Measurements from ENCODE around the gene FCER2.

Gene FCER2

GRCh38 chr19:7718668-7719067 lies 16.7 kb upstream of the FCER2 start:
- Histone ChIP-seq H3K9me3 (replicated peaks; ENCODE audit: insufficient read depth, low read length) (no peaks in the 10 kb centered on the region), H3K27ac (ENCODE audit: low read length) (no peak overlapping the region), H3F3A (ENCODE audit: insufficient read depth, low read length) (no peaks in the 10 kb centered on the region), H3K36me3 (replicated peaks; ENCODE audit: insufficient read depth, low read length) (no peaks in the 10 kb centered on the region), H3K4me1 (ENCODE audit: low read length) (no peaks in the 10 kb centered on the region), H4K20me1 (ENCODE audit: insufficient read depth, low read length) (no peaks in the 10 kb centered on the region), H3K79me2 (ENCODE audit: low read length) (no peaks in the 10 kb centered on the region), H3K4me3 (ENCODE audit: low read length) (no peak overlapping the region), H3K9ac (ENCODE audit: low read length) (no peak overlapping the region), H3K4me2 (ENCODE audit: low read depth, low read length) (no peak overlapping the region), H3K27me3 (replicated peaks; ENCODE audit: insufficient read depth, low read length) (peaks cover 87% of the 10 kb centered on the region), H2AFZ (ENCODE audit: low read length) (no peak overlapping the region), H3K9me2 (replicated peaks; ENCODE audit: insufficient read depth, low read length) (no peaks in the 10 kb centered on the region)
- no peak for DNase-seq
- TF ChIP-seq EZH2 (optimal IDR thresholded peaks at IDR 0.05; ENCODE audit: low read depth, low read length) (no peak), CTCF (IDR thresholded peaks at IDR 0.05; ENCODE audit: low read length) (no peak), EZH2phosphoT487 (IDR thresholded peaks at IDR 0.05; ENCODE audit: low read length) (no peak)

GRCh38 chr19:7716762-7717161 lies 14.8 kb upstream of the FCER2 start:
- no peak overlapping the region for H3K4me3 ChIP-seq (ENCODE audit: low read length)
- no peaks in the 10 kb centered on the region for H3K9me2 ChIP-seq (replicated peaks; ENCODE audit: insufficient read depth, low read length)
- H3K4me1 ChIP-seq (ENCODE audit: low read length), result no peaks in the 10 kb centered on the region
- H3K9ac ChIP-seq (ENCODE audit: low read length), result no peak overlapping the region
- DNase-seq, result no peak
- H4K20me1 ChIP-seq (ENCODE audit: insufficient read depth, low read length), result no peaks in the 10 kb centered on the region
- peaks cover 86% of the 10 kb centered on the region for H3K27me3 ChIP-seq (replicated peaks; ENCODE audit: insufficient read depth, low read length)
- no peaks in the 10 kb centered on the region for H3F3A ChIP-seq (ENCODE audit: insufficient read depth, low read length)
- TF ChIP-seq EZH2phosphoT487 (IDR thresholded peaks at IDR 0.05; ENCODE audit: low read length) (no peak), EZH2 (optimal IDR thresholded peaks at IDR 0.05; ENCODE audit: low read depth, low read length) (no peak), CTCF (IDR thresholded peaks at IDR 0.05; ENCODE audit: low read length) (no peak)
- no peaks in the 10 kb centered on the region for H3K79me2 ChIP-seq (ENCODE audit: low read length)
- no peak overlapping the region for H2AFZ ChIP-seq (ENCODE audit: low read length)
- H3K4me2 ChIP-seq (ENCODE audit: low read depth, low read length), result no peak overlapping the region
- no peaks in the 10 kb centered on the region for H3K9me3 ChIP-seq (replicated peaks; ENCODE audit: insufficient read depth, low read length)
- no peaks in the 10 kb centered on the region for H3K36me3 ChIP-seq (replicated peaks; ENCODE audit: insufficient read depth, low read length)
- no peak overlapping the region for H3K27ac ChIP-seq (ENCODE audit: low read length)

GRCh38 chr19:7715671-7716070 lies 13.7 kb upstream of the FCER2 start:
- Histone ChIP-seq H3K4me1 (ENCODE audit: low read length) (no peaks in the 10 kb centered on the region), H3K36me3 (replicated peaks; ENCODE audit: insufficient read depth, low read length) (no peaks in the 10 kb centered on the region), H3K4me2 (ENCODE audit: low read depth, low read length) (no peak overlapping the region), H3K4me3 (ENCODE audit: low read length) (no peak overlapping the region), H3K9ac (ENCODE audit: low read length) (no peak overlapping the region), H4K20me1 (ENCODE audit: insufficient read depth, low read length) (no peaks in the 10 kb centered on the region), H3K79me2 (ENCODE audit: low read length) (no peaks in the 10 kb centered on the region), H3K27me3 (replicated peaks; ENCODE audit: insufficient read depth, low read length) (peaks cover 87% of the 10 kb centered on the region), H3K27ac (ENCODE audit: low read length) (no peak overlapping the region), H3F3A (ENCODE audit: insufficient read depth, low read length) (no peaks in the 10 kb centered on the region), H3K9me3 (replicated peaks; ENCODE audit: insufficient read depth, low read length) (no peaks in the 10 kb centered on the region), H3K9me2 (replicated peaks; ENCODE audit: insufficient read depth, low read length) (no peaks in the 10 kb centered on the region), H2AFZ (ENCODE audit: low read length) (no peak overlapping the region)
- DNase-seq, result no peak
- TF ChIP-seq CTCF (IDR thresholded peaks at IDR 0.05; ENCODE audit: low read length) (no peak), EZH2phosphoT487 (IDR thresholded peaks at IDR 0.05; ENCODE audit: low read length) (no peak), EZH2 (optimal IDR thresholded peaks at IDR 0.05; ENCODE audit: low read depth, low read length) (no peak)
